Trophoblast cell (in vitro differentiated cells and primary cell): ENCODE results near the gene IL17F.

Experiments
- DNase-seq, 2 donors: peaks; one replicate each; pipeline ENCODE4 v3.0.0-alpha.2; 2016
- H2AFZ ChIP-seq: 2 replicates; pipeline ENCODE4 v1.6.1; 2013; ENCODE audit warnings: low read length, moderate library complexity, mild to moderate bottlenecking; ENCODE audit not compliant: insufficient read depth, poor library complexity
- H2AK5ac ChIP-seq: 2 replicates; pipeline ENCODE4 v1.6.1; 2013; ENCODE audit warnings: mild to moderate bottlenecking, low read length
- H2BK120ac ChIP-seq: 2 replicates; pipeline ENCODE4 v1.6.1; 2013; ENCODE audit warnings: low read length, mild to moderate bottlenecking, moderate library complexity; ENCODE audit not compliant: insufficient read depth, poor library complexity
- H2BK12ac ChIP-seq: 2 replicates; pipeline ENCODE4 v1.6.1; 2013; ENCODE audit warnings: mild to moderate bottlenecking, low read length, moderate library complexity
- H2BK5ac ChIP-seq: 2 replicates; pipeline ENCODE4 v1.6.1; 2013; ENCODE audit warnings: low read length, low read depth, moderate library complexity, mild to moderate bottlenecking; ENCODE audit not compliant: poor library complexity
- H3K14ac ChIP-seq: 2 replicates; pipeline ENCODE4 v1.6.1; 2013; ENCODE audit warnings: mild to moderate bottlenecking, low read length
- H3K18ac ChIP-seq: 2 replicates; pipeline ENCODE4 v1.6.1; 2013; ENCODE audit warnings: mild to moderate bottlenecking, low read length
- H3K23ac ChIP-seq: 2 replicates; pipeline ENCODE4 v1.6.1; 2013; ENCODE audit warnings: low read length
- H3K27ac ChIP-seq: 2 replicates; pipeline ENCODE4 v1.5.1; 2013; ENCODE audit warnings: low read depth, mild to moderate bottlenecking, inconsistent platforms, low read length, moderate library complexity
- H3K27me3 ChIP-seq: 2 replicates; pipeline ENCODE4 v1.6.1; 2013; ENCODE audit warnings: inconsistent platforms, mild to moderate bottlenecking, low read length, moderate library complexity; ENCODE audit not compliant: insufficient read depth
- H3K36me3 ChIP-seq, 2 experiments: 1 replicate in 1 of 2; 2 replicates in 1 of 2; pipeline ENCODE4 v1.6.1; 2013; ENCODE audit warnings: low read length in 2 of 2, mild to moderate bottlenecking in 2 of 2, moderate library complexity in 1 of 2; ENCODE audit not compliant: insufficient read depth in 2 of 2, control insufficient read depth in 1 of 2
- H3K4ac ChIP-seq: 2 replicates; pipeline ENCODE4 v1.6.1; 2013; ENCODE audit warnings: low read depth, mild to moderate bottlenecking, low read length, moderate library complexity
- H3K4me1 ChIP-seq, 2 experiments: 1 replicate in 1 of 2; 2 replicates in 1 of 2; pipeline ENCODE4 v1.6.1; 2013; ENCODE audit warnings: low read length in 2 of 2, mild to moderate bottlenecking in 2 of 2, moderate library complexity in 1 of 2; ENCODE audit not compliant: insufficient read depth in 2 of 2, control insufficient read depth in 1 of 2
- H3K4me2 ChIP-seq: 2 replicates; pipeline ENCODE4 v1.6.1; 2013; ENCODE audit warnings: inconsistent platforms, mild to moderate bottlenecking, low read length, moderate library complexity
- H3K4me3 ChIP-seq: 2 replicates; pipeline ENCODE4 v1.5.1; 2013; ENCODE audit warnings: mild to moderate bottlenecking, low read depth, low read length, inconsistent platforms
- H3K79me1 ChIP-seq: one replicate; pipeline ENCODE4 v1.6.1; 2013; ENCODE audit warnings: low read length
- H3K79me2 ChIP-seq: 2 replicates; pipeline ENCODE4 v1.6.1; 2013; ENCODE audit warnings: low read length, mild to moderate bottlenecking; ENCODE audit not compliant: control insufficient read depth, insufficient read depth, poor library complexity
- H3K9ac ChIP-seq: 2 replicates; pipeline ENCODE4 v1.6.1; 2013; ENCODE audit warnings: mild to moderate bottlenecking, low read length
- H3K9me3 ChIP-seq: 2 replicates; pipeline ENCODE4 v1.6.1; 2013; ENCODE audit warnings: low read depth, mild to moderate bottlenecking, control low read depth, inconsistent platforms, low read length; ENCODE audit not compliant: insufficient read depth
- H4K12ac ChIP-seq: 2 replicates; pipeline ENCODE4 v1.6.1; 2013; ENCODE audit warnings: low read depth, mild to moderate bottlenecking, low read length, moderate library complexity
- H4K8ac ChIP-seq: 2 replicates; pipeline ENCODE4 v1.6.1; 2013; ENCODE audit warnings: low read depth, mild to moderate bottlenecking, low read length, moderate library complexity
- H4K91ac ChIP-seq: one replicate; pipeline ENCODE4 v1.6.1; 2013; ENCODE audit warnings: low read depth, mild to moderate bottlenecking, low read length, moderate library complexity
- WGBS: extraction: QIAGEN DNeasy Blood & Tissue Kit; methylation state at CpG from one replicate; pipeline ENCODE4 v1.1.7; 2013; ENCODE audit warnings: missing lambda C conversion rate; ENCODE audit not compliant: insufficient read length, insufficient coverage; ENCODE audit errors: extremely low coverage; 5-methylcytosine and 5-hydroxymethylcytosine counted together

IL17F gene

GRCh38 chr6:52286798-52287432 is 42.6 kb upstream of the IL17F start:
- Histone ChIP-seq H3K9ac (no peak overlapping the region), H3K27ac (no peak overlapping the region)
- no CpG with 5 or more reads among the region's 2 CpGs for WGBS

GRCh38 chr6:52285177-52286068 is 41.1 kb upstream of the IL17F start:
- H2AK5ac ChIP-seq: no peak overlapping the region
- peaks cover 4% of the 10 kb centered on the region for H3K79me2 ChIP-seq
- no peak overlapping the region for H2BK12ac ChIP-seq
- no peak overlapping the region for H3K23ac ChIP-seq
- peak overlapping the region; percentile 67 for H3K4me2 ChIP-seq
- no peak overlapping the region for H2AFZ ChIP-seq
- H3K79me1 ChIP-seq: peaks cover 6% of the 10 kb centered on the region
- no peaks in the 10 kb centered on the region for H3K9me3 ChIP-seq
- H3K4ac ChIP-seq: no peak overlapping the region
- H3K4me3 ChIP-seq: no peak overlapping the region
- no peak overlapping the region for H3K9ac ChIP-seq
- H3K36me3 ChIP-seq: peaks cover 10 to 13% of the 10 kb centered on the region in 2 experiments
- H3K4me1 ChIP-seq: peaks cover 2 to 3% of the 10 kb centered on the region in 2 experiments
- WGBS: no CpG with 5 or more reads among the region's 12 CpGs
- no peak overlapping the region for H3K14ac ChIP-seq
- no peaks in the 10 kb centered on the region for H3K27me3 ChIP-seq
- no peak overlapping the region for H4K8ac ChIP-seq
- H4K91ac ChIP-seq: no peak overlapping the region
- peak in 1 of 2 donors; percentile 17 for DNase-seq
- H3K27ac ChIP-seq: no peak overlapping the region
- no peak overlapping the region for H2BK5ac ChIP-seq
- no peak overlapping the region for H3K18ac ChIP-seq
- no peak overlapping the region for H2BK120ac ChIP-seq
- no peak overlapping the region for H4K12ac ChIP-seq

More at GRCh38 chr6:52286798-52287432, 42.6 kb upstream of the IL17F start:
- Histone ChIP-seq H2AK5ac (no peak overlapping the region), H4K12ac (no peak overlapping the region), H3K23ac (no peak overlapping the region), H3K4me3 (no peak overlapping the region), H3K4me2 (no peak overlapping the region), H3K79me2 (peaks cover 4% of the 10 kb centered on the region), H3K27me3 (no peaks in the 10 kb centered on the region), H2BK12ac (no peak overlapping the region), H2BK5ac (no peak overlapping the region), H3K9me3 (no peaks in the 10 kb centered on the region), H3K79me1 (peaks cover 6% of the 10 kb centered on the region), H3K14ac (no peak overlapping the region), H3K4ac (no peak overlapping the region), H2BK120ac (no peak overlapping the region), H3K4me1 (peaks cover 2 to 3% of the 10 kb centered on the region in 2 experiments), H2AFZ (no peak overlapping the region), H3K18ac (no peak overlapping the region), H3K36me3 (peaks cover 4 to 6% of the 10 kb centered on the region in 2 experiments), H4K91ac (peak overlapping the region; percentile 41), H4K8ac (no peak overlapping the region)
- DNase-seq: peak; percentile 35 to 71

- peak within 1 kb of the TSS; percentile 7 for H2AFZ ChIP-seq
- H3K79me1 ChIP-seq: peaks cover 6% of the 10 kb centered on the region
- H4K8ac ChIP-seq: peak within 1 kb of the TSS; percentile 20
- H3K4me3 ChIP-seq: peak within 1 kb of the TSS; percentile 93
- no peak within 1 kb of the TSS for H3K18ac ChIP-seq
- H3K14ac ChIP-seq: peak within 1 kb of the TSS; percentile 5
- peak within 1 kb of the TSS; percentile 38 for H2BK5ac ChIP-seq
- H3K9ac ChIP-seq: peak within 1 kb of the TSS; percentile 80
- H4K12ac ChIP-seq: peak within 1 kb of the TSS; percentile 13
- peak within 1 kb of the TSS; percentile 67 for H3K4me2 ChIP-seq
- H3K36me3 ChIP-seq: peaks cover 10 to 15% of the 10 kb centered on the region in 2 experiments
- no CpG with 5 or more reads among the region's 53 CpGs for WGBS
- no peak within 1 kb of the TSS for H3K4ac ChIP-seq
- H3K27ac ChIP-seq: peak within 1 kb of the TSS; percentile 63
- no peak within 1 kb of the TSS for H3K23ac ChIP-seq
- DNase-seq: peak; percentile 98 to 99
- no peaks in the 10 kb centered on the region for H3K27me3 ChIP-seq
- no peak within 1 kb of the TSS for H2AK5ac ChIP-seq
- peak within 1 kb of the TSS; percentile 63 for H4K91ac ChIP-seq
- H3K9me3 ChIP-seq: no peaks in the 10 kb centered on the region
- no peak within 1 kb of the TSS for H2BK12ac ChIP-seq
- peak within 1 kb of the TSS; percentile 35 for H2BK120ac ChIP-seq
- H3K4me1 ChIP-seq: peaks cover 2 to 3% of the 10 kb centered on the region in 2 experiments
- peaks cover 4% of the 10 kb centered on the region for H3K79me2 ChIP-seq
Measured at GRCh38 chr6:52284460-52285176, 40.3 kb upstream of the IL17F start, which contains the start of gene MCM3. Gene MCM3 (minus strand): TSS chr6:52284742. CDS start chr6:52284674, 68 bp downstream.

- Histone ChIP-seq H3K27me3 (no peaks in the 10 kb centered on the region), H4K91ac (peak overlapping the region; percentile 63), H3K4me3 (peak overlapping the region; percentile 93), H2BK5ac (peak overlapping the region; percentile 38), H3K36me3 (peaks cover 12 to 19% of the 10 kb centered on the region in 2 experiments), H3K9ac (peak overlapping the region; percentile 80), H2AFZ (peak overlapping the region; percentile 7), H2BK12ac (no peak overlapping the region), H3K18ac (no peak overlapping the region), H4K12ac (peak overlapping the region; percentile 13), H4K8ac (peak overlapping the region; percentile 20), H3K4me1 (peaks cover 2 to 3% of the 10 kb centered on the region in 2 experiments), H3K4me2 (peak overlapping the region; percentile 58), H3K79me2 (peaks cover 4% of the 10 kb centered on the region), H3K79me1 (peaks cover 6% of the 10 kb centered on the region), H2BK120ac (peak overlapping the region; percentile 35), H3K14ac (peak overlapping the region; percentile 5), H3K23ac (no peak overlapping the region), H3K9me3 (no peaks in the 10 kb centered on the region), H3K4ac (no peak overlapping the region), H3K27ac (peak overlapping the region; percentile 63), H2AK5ac (no peak overlapping the region)
- peak; percentile 6 to 38 for DNase-seq
- no CpG with 5 or more reads among the region's 14 CpGs for WGBS
Measured at GRCh38 chr6:52284131-52284459, 39.8 kb upstream of the IL17F start.
